Activated CD4-positive, alpha-beta T cell treated with anti-CD3 and anti-CD28 coated beads, Interleukin-2, amount 50 U/mL, for 48 hours (primary cell): ENCODE data around the gene PFAS.
"Not testable (repeated sequence)": the region's sequence is repeated elsewhere in the genome, so short reads cannot be mapped to it uniquely, and the experiment has no call there.

Source experiments
- DNase-seq, 2 experiments: peaks; one replicate each; pipeline ENCODE4 v3.0.0-alpha.2; 2020

PFAS gene

GRCh38 chr17:8248751-8249607, at the start of gene PFAS:
TSS of gene PFAS (plus strand) at chr17:8249289. CDS start at chr17:8253938, 4,649 bp downstream.
- DNase-seq, result peak; percentile 98

GRCh38 chr17:8204761-8205555, 44.1 kb upstream of the PFAS start:
- DNase-seq, result no peak

GRCh38 chr17:8206536-8206935, 42.6 kb upstream of the PFAS start:
- DNase-seq, result no peak

GRCh38 chr17:8209907-8210760, 39.0 kb upstream of the PFAS start, which contains the start of gene AURKB:
TSS of gene AURKB (minus strand) at chr17:8210575. CDS start at chr17:8210224, 351 bp downstream.
- DNase-seq, result peak; percentile 92 to 96

- DNase-seq, result peak; percentile 49 to 51
These were observed 38.2 kb upstream of the PFAS start for GRCh38 chr17:8210761-8211458.

- no peak for DNase-seq
These were observed 36.5 kb upstream of the PFAS start for GRCh38 chr17:8212312-8213180.

GRCh38 chr17:8214000-8214399, 35.1 kb upstream of the PFAS start:
- not testable (repeated sequence) for DNase-seq

- peak; percentile 96 to 97 for DNase-seq
These were observed 28.1 kb upstream of the PFAS start for GRCh38 chr17:8220783-8221662.

GRCh38 chr17:8221663-8222379, 27.3 kb upstream of the PFAS start:
- peak; percentile 91 to 94 for DNase-seq

- DNase-seq, result no peak
These were observed 26.8 kb upstream of the PFAS start for GRCh38 chr17:8222380-8222629.

GRCh38 chr17:8222630-8223355, 26.3 kb upstream of the PFAS start:
- peak; percentile 94 for DNase-seq

GRCh38 chr17:8223356-8224126, 25.5 kb upstream of the PFAS start:
- DNase-seq, result peak; percentile 68 to 75

GRCh38 chr17:8224891-8225812, 23.9 kb upstream of the PFAS start:
- no peak for DNase-seq

- DNase-seq, result peak; percentile 80 to 86
These were observed 23.1 kb upstream of the PFAS start for GRCh38 chr17:8225813-8226535.

- peak; percentile 59 to 63 for DNase-seq
These were observed 22.4 kb upstream of the PFAS start for GRCh38 chr17:8226536-8227237.

GRCh38 chr17:8227238-8227581, 21.9 kb upstream of the PFAS start:
- no peak for DNase-seq
